ENCODE data around the gene MBNL2.

MBNL2 gene

GRCh38 chr13:97327086-97327485 lies 105.0 kb downstream of the MBNL2 start:
- H3K18ac ChIP-seq (ENCODE audit: low read length): no peak overlapping the region
- H2BK15ac ChIP-seq (ENCODE audit: low read length): no peak overlapping the region
- no peak overlapping the region for H2AFZ ChIP-seq (ENCODE audit: low read length)
- no peak overlapping the region for H2BK120ac ChIP-seq (ENCODE audit: low read depth, low read length)
- no peak for DNase-seq (ENCODE audit: low spot score)
- H3K4me1 ChIP-seq (ENCODE audit: control insufficient read depth in 2 of 2, insufficient read depth in 1 of 2, low read depth in 1 of 2, low read length in 2 of 2): peaks cover 3 to 15% of the 10 kb centered on the region in 2 donors
- H4K8ac ChIP-seq (ENCODE audit: low read depth, low read length): no peak overlapping the region
- no peak overlapping the region for H3K27ac ChIP-seq (replicated peaks; ENCODE audit: low read length)
- H2AK5ac ChIP-seq (ENCODE audit: low read depth, low read length): no peak overlapping the region
- H4K91ac ChIP-seq (ENCODE audit: low read depth, low read length, poor library complexity): no peak overlapping the region
- no peak overlapping the region for H3K23ac ChIP-seq (ENCODE audit: low read depth, low read length, poor library complexity)
- no CpG with 5 or more reads among the region's 6 CpGs for WGBS, 2 donors (ENCODE audit: extremely low coverage in 2 of 2, insufficient read length in 2 of 2, insufficient replicate concordance in 1 of 2)
- H2BK5ac ChIP-seq (ENCODE audit: low read length): no peak overlapping the region
- H3K4ac ChIP-seq (ENCODE audit: low read length): no peak overlapping the region
- no peak overlapping the region for H3K14ac ChIP-seq (ENCODE audit: low read length)
- no peak overlapping the region for H3K4me2 ChIP-seq (ENCODE audit: insufficient read depth, low read length, poor library complexity, severe bottlenecking)
- H3K27me3 ChIP-seq (ENCODE audit: control insufficient read depth in 3 of 3, insufficient read depth in 3 of 3, low read depth in 1 of 3, low read length in 3 of 3): no peaks in the 10 kb centered on the region
- no peak overlapping the region for H3K4me3 ChIP-seq (ENCODE audit: low read length in 2 of 2)
- H2BK12ac ChIP-seq (ENCODE audit: low read length): no peak overlapping the region
- H3K79me1 ChIP-seq (ENCODE audit: low read depth, low read length): no peaks in the 10 kb centered on the region
- H3K9me3 ChIP-seq (replicated peaks in 1 of 2; ENCODE audit: control insufficient read depth in 2 of 2, insufficient read depth in 1 of 2, low read depth in 1 of 2, low read length in 2 of 2): no peaks in the 10 kb centered on the region
- no peak overlapping the region for H3K9ac ChIP-seq (ENCODE audit: low read depth, low read length, poor library complexity)
- no peaks in the 10 kb centered on the region for H3K36me3 ChIP-seq (replicated peaks in 1 of 2; ENCODE audit: control insufficient read depth in 2 of 2, insufficient read depth in 2 of 2, low read length in 2 of 2)

- H3K4me2 ChIP-seq (ENCODE audit: insufficient read depth, low read length, poor library complexity, severe bottlenecking): no peak overlapping the region
- H3K9ac ChIP-seq (ENCODE audit: low read depth, low read length, poor library complexity): no peak overlapping the region
- H3K27me3 ChIP-seq (ENCODE audit: control insufficient read depth in 3 of 3, insufficient read depth in 3 of 3, low read depth in 1 of 3, low read length in 3 of 3): no peaks in the 10 kb centered on the region
- H3K4me3 ChIP-seq (ENCODE audit: low read length in 2 of 2): no peak overlapping the region
- H4K8ac ChIP-seq (ENCODE audit: low read depth, low read length): no peak overlapping the region
- H2BK15ac ChIP-seq (ENCODE audit: low read length): no peak overlapping the region
- no peak overlapping the region for H2AK5ac ChIP-seq (ENCODE audit: low read depth, low read length)
- H4K91ac ChIP-seq (ENCODE audit: low read depth, low read length, poor library complexity): no peak overlapping the region
- H3K9me3 ChIP-seq (replicated peaks in 1 of 2; ENCODE audit: control insufficient read depth in 2 of 2, insufficient read depth in 1 of 2, low read depth in 1 of 2, low read length in 2 of 2): no peaks in the 10 kb centered on the region
- H3K79me1 ChIP-seq (ENCODE audit: low read depth, low read length): no peaks in the 10 kb centered on the region
- H3K36me3 ChIP-seq (replicated peaks in 1 of 2; ENCODE audit: control insufficient read depth in 2 of 2, insufficient read depth in 2 of 2, low read length in 2 of 2): no peaks in the 10 kb centered on the region
- H3K4ac ChIP-seq (ENCODE audit: low read length): no peak overlapping the region
- H3K23ac ChIP-seq (ENCODE audit: low read depth, low read length, poor library complexity): no peak overlapping the region
- no peak overlapping the region for H2AFZ ChIP-seq (ENCODE audit: low read length)
- peaks cover 3 to 17% of the 10 kb centered on the region in 2 donors for H3K4me1 ChIP-seq (ENCODE audit: control insufficient read depth in 2 of 2, insufficient read depth in 1 of 2, low read depth in 1 of 2, low read length in 2 of 2)
- H2BK120ac ChIP-seq (ENCODE audit: low read depth, low read length): no peak overlapping the region
- peak overlapping the region; percentile 84 for H3K27ac ChIP-seq (replicated peaks; ENCODE audit: low read length)
- no peak overlapping the region for H3K14ac ChIP-seq (ENCODE audit: low read length)
- no peak for DNase-seq (ENCODE audit: low spot score)
- no peak overlapping the region for H2BK12ac ChIP-seq (ENCODE audit: low read length)
- WGBS, 2 donors (ENCODE audit: extremely low coverage in 2 of 2, insufficient read length in 2 of 2, insufficient replicate concordance in 1 of 2): no CpG with 5 or more reads among the region's 4 CpGs
- peak overlapping the region; percentile 55 for H2BK5ac ChIP-seq (ENCODE audit: low read length)
- H3K18ac ChIP-seq (ENCODE audit: low read length): no peak overlapping the region
These were observed 105.5 kb downstream of the MBNL2 start for GRCh38 chr13:97327506-97328221.

- H2BK120ac ChIP-seq (ENCODE audit: low read depth, low read length): no peak overlapping the region
- no peaks in the 10 kb centered on the region for H3K9me3 ChIP-seq (replicated peaks in 1 of 2; ENCODE audit: control insufficient read depth in 2 of 2, insufficient read depth in 1 of 2, low read depth in 1 of 2, low read length in 2 of 2)
- no peak overlapping the region for H2BK15ac ChIP-seq (ENCODE audit: low read length)
- peak overlapping the region; percentile 55 for H2BK5ac ChIP-seq (ENCODE audit: low read length)
- H3K79me1 ChIP-seq (ENCODE audit: low read depth, low read length): no peaks in the 10 kb centered on the region
- no peaks in the 10 kb centered on the region for H3K27me3 ChIP-seq (ENCODE audit: control insufficient read depth in 3 of 3, insufficient read depth in 3 of 3, low read depth in 1 of 3, low read length in 3 of 3)
- no peak overlapping the region for H3K14ac ChIP-seq (ENCODE audit: low read length)
- peak overlapping the region; percentile 99 for H3K27ac ChIP-seq (replicated peaks; ENCODE audit: low read length)
- peaks cover 3 to 19% of the 10 kb centered on the region in 2 donors for H3K4me1 ChIP-seq (ENCODE audit: control insufficient read depth in 2 of 2, insufficient read depth in 1 of 2, low read depth in 1 of 2, low read length in 2 of 2)
- DNase-seq (ENCODE audit: low spot score): peak; percentile 76
- H2BK12ac ChIP-seq (ENCODE audit: low read length): no peak overlapping the region
- H2AK5ac ChIP-seq (ENCODE audit: low read depth, low read length): no peak overlapping the region
- peak overlapping the region; percentile 19 for H2AFZ ChIP-seq (ENCODE audit: low read length)
- no CpG with 5 or more reads among the region's 12 CpGs for WGBS, 2 donors (ENCODE audit: extremely low coverage in 2 of 2, insufficient read length in 2 of 2, insufficient replicate concordance in 1 of 2)
- no peak overlapping the region for H3K9ac ChIP-seq (ENCODE audit: low read depth, low read length, poor library complexity)
- no peak overlapping the region for H4K8ac ChIP-seq (ENCODE audit: low read depth, low read length)
- H3K23ac ChIP-seq (ENCODE audit: low read depth, low read length, poor library complexity): no peak overlapping the region
- peak overlapping the region; percentile 90 for H4K91ac ChIP-seq (ENCODE audit: low read depth, low read length, poor library complexity)
- H3K36me3 ChIP-seq (replicated peaks in 1 of 2; ENCODE audit: control insufficient read depth in 2 of 2, insufficient read depth in 2 of 2, low read length in 2 of 2): no peaks in the 10 kb centered on the region
- H3K4me3 ChIP-seq (ENCODE audit: low read length in 2 of 2): no peak overlapping the region
- H3K18ac ChIP-seq (ENCODE audit: low read length): peak overlapping the region; percentile 98
- no peak overlapping the region for H3K4ac ChIP-seq (ENCODE audit: low read length)
- H3K4me2 ChIP-seq (ENCODE audit: insufficient read depth, low read length, poor library complexity, severe bottlenecking): no peak overlapping the region
These were observed 106.2 kb downstream of the MBNL2 start for GRCh38 chr13:97328222-97328790.

GRCh38 chr13:97329331-97329730 lies 107.2 kb downstream of the MBNL2 start:
- H2AK5ac ChIP-seq (ENCODE audit: low read depth, low read length): no peak overlapping the region
- H3K4me1 ChIP-seq (ENCODE audit: control insufficient read depth in 2 of 2, insufficient read depth in 1 of 2, low read depth in 1 of 2, low read length in 2 of 2): peaks cover 8 to 20% of the 10 kb centered on the region in 2 donors
- H3K27me3 ChIP-seq (ENCODE audit: control insufficient read depth in 3 of 3, insufficient read depth in 3 of 3, low read depth in 1 of 3, low read length in 3 of 3): no peaks in the 10 kb centered on the region
- H3K4ac ChIP-seq (ENCODE audit: low read length): no peak overlapping the region
- no peak overlapping the region for H4K8ac ChIP-seq (ENCODE audit: low read depth, low read length)
- no peak overlapping the region for H3K4me3 ChIP-seq (ENCODE audit: low read length in 2 of 2)
- DNase-seq (ENCODE audit: low spot score): no peak
- H3K23ac ChIP-seq (ENCODE audit: low read depth, low read length, poor library complexity): no peak overlapping the region
- H2BK120ac ChIP-seq (ENCODE audit: low read depth, low read length): no peak overlapping the region
- H2BK12ac ChIP-seq (ENCODE audit: low read length): no peak overlapping the region
- H3K9me3 ChIP-seq (replicated peaks in 1 of 2; ENCODE audit: control insufficient read depth in 2 of 2, insufficient read depth in 1 of 2, low read depth in 1 of 2, low read length in 2 of 2): no peaks in the 10 kb centered on the region
- H3K18ac ChIP-seq (ENCODE audit: low read length): peak overlapping the region; percentile 11
- peak overlapping the region; percentile 25 for H3K27ac ChIP-seq (replicated peaks; ENCODE audit: low read length)
- H2BK15ac ChIP-seq (ENCODE audit: low read length): no peak overlapping the region
- H2AFZ ChIP-seq (ENCODE audit: low read length): no peak overlapping the region
- H3K9ac ChIP-seq (ENCODE audit: low read depth, low read length, poor library complexity): no peak overlapping the region
- no peak overlapping the region for H3K4me2 ChIP-seq (ENCODE audit: insufficient read depth, low read length, poor library complexity, severe bottlenecking)
- H3K79me1 ChIP-seq (ENCODE audit: low read depth, low read length): no peaks in the 10 kb centered on the region
- H4K91ac ChIP-seq (ENCODE audit: low read depth, low read length, poor library complexity): no peak overlapping the region
- no peak overlapping the region for H3K14ac ChIP-seq (ENCODE audit: low read length)
- no CpG with 5 or more reads among the region's 4 CpGs for WGBS, 2 donors (ENCODE audit: extremely low coverage in 2 of 2, insufficient read length in 2 of 2, insufficient replicate concordance in 1 of 2)
- no peaks in the 10 kb centered on the region for H3K36me3 ChIP-seq (replicated peaks in 1 of 2; ENCODE audit: control insufficient read depth in 2 of 2, insufficient read depth in 2 of 2, low read length in 2 of 2)
- H2BK5ac ChIP-seq (ENCODE audit: low read length): no peak overlapping the region

Data from neuronal stem cell (in vitro differentiated cells).